ENCODE data around the gene ZKSCAN4.

- TF ChIP-seq CTCF (conservative IDR thresholded peaks at IDR 0.05 in 1 of 2, IDR thresholded peaks at IDR 0.05 in 1 of 2; ENCODE audit: extremely low read depth in 1 of 2, insufficient read depth in 1 of 2, low read depth in 1 of 2, low read length in 2 of 2), result no peak
- TF ChIP-seq EZH2 (IDR thresholded peaks at IDR 0.05; ENCODE audit: borderline replicate concordance, low read length), result no peak
These were observed 6.7 kb downstream of the ZKSCAN4 start for GRCh38 chr6:28245206-28245941.

Data from mammary epithelial cell (primary cell).